CD4-positive, alpha-beta T cell treated with Interleukin-1 beta for 1 hour (primary cell): Measurements from ENCODE around the gene TTC39B.

Experiments
- DNase-seq, 2 donors: peaks; one replicate each; pipeline ENCODE4 v3.0.0-alpha.2; 2020 to 2022

TTC39B gene

GRCh38 chr9:15221746-15222145 lies 85.3 kb downstream of the TTC39B start:
- no peak for DNase-seq

DNA sequence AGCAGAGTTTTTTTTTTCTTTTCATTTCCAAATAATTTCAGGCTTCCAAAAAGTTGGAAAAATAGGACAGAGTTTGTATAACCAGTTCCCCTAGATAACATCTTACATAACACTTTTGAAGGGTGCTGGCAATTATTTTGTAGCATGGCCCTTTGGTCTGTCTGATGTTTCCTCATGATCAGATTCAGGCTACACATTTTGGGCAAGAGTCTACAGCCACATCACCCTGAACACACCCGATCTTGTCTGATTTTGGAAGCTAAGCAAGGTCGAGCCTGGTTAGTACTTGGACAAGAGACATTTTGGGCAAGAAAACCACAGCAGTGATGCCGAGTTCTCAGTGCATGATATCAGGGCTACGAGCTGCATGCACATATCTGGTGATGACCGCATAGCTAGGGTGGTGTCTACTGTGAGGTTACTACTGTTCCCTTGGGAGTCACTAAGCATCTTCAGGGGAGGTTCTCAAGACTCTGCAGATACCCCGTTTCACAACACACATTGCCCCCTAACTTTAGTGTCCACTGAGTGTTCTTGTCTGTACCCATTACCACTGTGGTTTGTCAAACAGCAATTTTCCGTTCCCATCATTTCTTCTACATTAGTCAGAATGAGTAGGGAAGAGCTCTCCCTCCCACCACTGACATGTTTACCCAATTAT lies 86.2 kb downstream of the TTC39B start:
- no peak for DNase-seq

GRCh38 chr9:15219546-15219945 lies 87.5 kb downstream of the TTC39B start:
- no peak for DNase-seq

GRCh38 chr9:15218994-15219393 lies 88.0 kb downstream of the TTC39B start:
- no peak for DNase-seq

DNA sequence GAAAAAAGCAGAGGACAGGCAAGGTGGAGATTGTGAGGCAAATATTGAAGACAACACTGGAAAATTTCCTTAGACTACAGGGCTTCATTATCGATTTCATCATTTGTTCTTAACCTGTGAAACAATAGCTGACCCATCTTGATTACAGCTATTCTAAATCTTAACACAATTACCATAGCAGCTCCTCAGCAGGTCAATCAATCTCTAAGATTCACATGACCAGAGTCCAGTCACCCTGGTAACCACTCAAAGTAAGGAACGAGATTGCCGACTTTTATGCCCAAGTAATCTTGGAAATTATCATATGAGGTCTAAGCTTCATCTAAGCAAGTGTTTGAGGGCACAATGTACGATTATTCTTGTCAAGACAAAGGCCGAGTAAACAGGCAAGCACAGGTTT lies 93.8 kb downstream of the TTC39B start:
- DNase-seq = no peak

- no peak for DNase-seq
Observed at GRCh38 chr9:15211815-15212495, 95.1 kb downstream of the TTC39B start.

DNA sequence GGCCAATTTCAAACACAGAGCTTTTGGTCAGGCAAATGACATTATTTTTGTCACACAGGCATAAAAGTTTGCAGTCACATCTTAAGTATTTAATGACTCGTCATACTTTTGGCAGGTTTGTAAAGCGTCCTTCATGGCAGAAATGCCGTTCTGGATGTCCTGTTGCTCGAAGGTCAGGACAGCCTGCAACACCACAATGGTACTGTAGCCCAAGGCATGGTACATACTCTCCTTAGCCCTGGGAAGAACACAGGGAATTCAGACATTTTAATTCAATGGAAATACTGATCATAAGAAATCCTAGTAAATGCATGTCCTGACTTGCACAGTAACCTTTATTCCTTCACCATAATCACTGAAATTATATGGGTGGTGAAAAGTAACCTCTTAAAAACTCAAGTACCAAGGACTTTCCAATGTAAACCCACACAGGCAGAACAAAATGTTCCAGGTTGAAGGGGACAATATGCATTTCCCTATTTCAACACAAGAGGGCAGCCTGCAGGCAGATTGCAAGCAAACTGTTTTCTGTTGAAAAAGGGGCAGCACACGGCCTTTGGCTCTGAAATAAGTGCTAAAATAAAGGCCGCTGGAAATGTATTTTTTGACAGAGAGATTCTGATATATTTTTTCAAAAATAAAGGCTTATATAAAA lies 95.7 kb downstream of the TTC39B start:
- DNase-seq = peak; percentile 45 to 72

DNA sequence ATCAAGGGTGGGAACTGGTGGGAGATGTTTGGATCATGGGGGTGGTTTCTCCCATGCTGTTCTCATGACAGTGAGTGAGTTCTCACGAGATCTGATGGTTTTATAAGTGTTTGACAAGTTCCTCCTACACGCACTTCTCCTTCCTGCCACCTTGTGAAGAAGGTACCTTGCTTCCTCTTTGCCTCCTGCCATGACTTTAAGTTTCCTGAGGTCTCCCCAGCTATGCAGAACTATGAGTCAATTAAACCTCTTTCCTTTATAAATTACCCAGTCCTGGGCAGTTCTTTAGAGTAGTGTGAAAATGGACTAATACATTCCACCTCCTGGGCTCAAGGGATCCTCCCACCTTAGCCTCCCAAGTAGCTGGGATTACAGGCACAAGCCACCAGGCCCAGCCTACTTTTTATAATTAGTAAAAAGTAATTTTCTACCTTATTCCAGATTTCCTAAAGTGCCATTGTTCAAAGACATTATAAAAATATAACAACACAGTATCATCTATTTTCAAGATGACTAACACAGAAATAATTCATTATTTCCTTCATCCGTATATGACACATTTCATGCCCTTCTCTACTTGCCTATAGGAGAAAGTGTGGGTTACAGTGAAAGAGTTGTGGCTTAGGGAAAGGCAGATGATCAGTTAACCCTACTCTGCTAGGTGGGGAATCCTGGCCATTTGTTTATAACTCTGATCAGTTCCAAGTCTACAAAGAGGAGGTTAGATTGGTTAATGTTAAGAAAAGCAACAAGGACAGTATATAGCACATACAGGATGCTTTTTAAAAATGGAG lies 99.9 kb downstream of the TTC39B start:
- no peak for DNase-seq

GRCh38 chr9:15205632-15206420 lies 101.2 kb downstream of the TTC39B start:
- no peak for DNase-seq

DNA sequence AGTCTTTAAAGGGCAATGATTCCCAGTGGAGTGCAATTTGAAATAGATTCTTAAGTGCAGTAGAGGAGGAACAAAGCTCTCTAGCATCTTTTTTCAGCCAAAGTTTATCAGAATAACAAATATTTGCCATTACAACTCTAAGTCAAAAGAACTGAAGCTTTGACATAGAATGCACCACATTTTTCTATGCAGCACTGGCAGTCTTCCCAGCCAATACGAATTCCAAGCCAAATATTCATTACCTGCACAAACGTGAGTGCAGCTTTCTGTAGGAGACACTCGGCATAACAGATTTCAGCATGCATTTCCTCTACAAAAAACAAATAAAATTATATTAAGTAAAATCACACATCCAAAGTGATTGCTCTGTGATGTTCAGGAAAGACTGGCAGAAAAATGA lies 103.4 kb downstream of the TTC39B start:
- DNase-seq = no peak

DNA sequence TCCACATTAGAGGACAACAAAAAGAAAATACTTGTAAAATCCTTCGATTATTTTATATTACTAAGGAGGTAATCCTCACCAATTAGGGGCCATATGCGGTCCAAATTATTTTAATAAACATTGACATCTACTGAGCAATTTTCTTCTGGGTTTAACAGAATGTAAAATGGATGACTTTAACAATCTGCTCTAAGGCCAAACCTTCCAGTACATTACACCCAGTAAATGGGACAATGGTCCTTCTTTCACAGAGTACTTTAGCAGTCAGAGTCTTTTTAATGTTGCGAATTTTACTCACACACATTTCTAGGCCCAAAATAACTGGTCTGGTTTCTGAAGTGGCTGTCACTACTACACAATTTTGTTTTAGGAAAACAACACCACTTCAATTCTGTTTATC lies 106.9 kb downstream of the TTC39B start:
- DNase-seq = no peak

DNA sequence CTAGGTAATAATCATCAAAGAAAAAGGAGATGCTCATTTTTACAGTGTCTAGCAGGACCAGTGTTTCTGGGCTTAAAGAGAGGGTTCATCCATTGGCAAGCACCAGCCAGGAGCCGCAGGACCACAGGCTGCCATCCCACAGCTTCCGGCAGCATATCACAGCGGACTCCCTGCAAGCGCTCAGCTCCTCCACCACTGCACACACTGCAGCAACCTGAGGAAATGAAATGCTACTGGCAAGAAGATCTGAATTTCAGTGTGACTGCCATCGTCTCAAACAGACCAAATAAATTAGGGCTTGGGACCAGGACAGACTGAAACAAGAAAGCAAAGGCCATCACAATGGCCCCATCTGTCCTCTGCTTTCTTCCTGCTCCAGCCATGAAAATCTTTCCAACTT lies 114.2 kb downstream of the TTC39B start:
- DNase-seq = no peak

- DNase-seq = no peak
Observed at GRCh38 chr9:15191378-15191777, 115.6 kb downstream of the TTC39B start.

GRCh38 chr9:15189481-15189880 lies 117.5 kb downstream of the TTC39B start:
- DNase-seq = no peak

- no peak for DNase-seq
Observed at GRCh38 chr9:15187589-15187988, 119.4 kb downstream of the TTC39B start.

- DNase-seq = no peak
Observed at GRCh38 chr9:15182730-15183129, 124.3 kb downstream of the TTC39B start.

DNA sequence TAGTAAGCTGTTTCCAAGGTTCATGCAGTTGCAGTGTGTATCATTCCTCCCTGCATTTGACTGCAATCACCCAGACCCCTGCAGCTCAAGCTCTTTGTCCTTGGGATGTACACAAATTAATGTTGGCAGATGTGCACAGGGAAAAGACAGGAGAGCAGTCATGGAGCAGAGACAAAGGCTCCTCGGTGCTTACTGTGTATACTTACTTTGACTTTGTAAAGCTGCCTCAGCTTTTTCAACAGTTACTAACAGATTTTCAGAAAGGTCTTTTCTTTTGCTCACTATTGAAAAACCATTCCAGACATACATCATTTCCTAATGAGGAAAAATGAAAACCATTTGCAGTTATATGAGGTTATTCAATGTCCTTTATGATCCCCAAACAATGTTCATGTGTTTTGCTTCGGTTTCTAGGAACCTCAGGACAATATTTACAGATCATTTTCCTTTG lies 124.9 kb downstream of the TTC39B start:
- DNase-seq = no peak

DNA sequence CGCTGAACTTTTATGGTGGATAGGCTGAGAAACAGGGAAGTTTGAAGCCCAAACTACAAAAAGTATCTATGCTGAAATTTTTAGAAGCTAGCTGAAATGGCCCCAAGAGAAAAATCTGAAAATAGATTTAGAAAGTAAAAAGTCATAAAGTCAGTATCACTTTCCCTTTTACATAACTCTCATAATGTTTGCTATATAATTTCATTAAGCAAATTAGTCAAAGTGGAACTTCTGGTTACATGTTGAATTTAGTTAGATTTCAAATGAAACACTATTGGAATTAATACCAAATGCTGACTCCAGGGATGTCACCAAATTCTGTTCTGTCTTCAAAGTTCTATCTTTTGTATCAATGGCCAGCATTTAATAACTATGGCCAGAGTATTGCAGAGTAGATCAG lies 126.9 kb downstream of the TTC39B start:
- DNase-seq = no peak

GRCh38 chr9:15178631-15179030 lies 128.4 kb downstream of the TTC39B start:
- DNase-seq = no peak

DNA sequence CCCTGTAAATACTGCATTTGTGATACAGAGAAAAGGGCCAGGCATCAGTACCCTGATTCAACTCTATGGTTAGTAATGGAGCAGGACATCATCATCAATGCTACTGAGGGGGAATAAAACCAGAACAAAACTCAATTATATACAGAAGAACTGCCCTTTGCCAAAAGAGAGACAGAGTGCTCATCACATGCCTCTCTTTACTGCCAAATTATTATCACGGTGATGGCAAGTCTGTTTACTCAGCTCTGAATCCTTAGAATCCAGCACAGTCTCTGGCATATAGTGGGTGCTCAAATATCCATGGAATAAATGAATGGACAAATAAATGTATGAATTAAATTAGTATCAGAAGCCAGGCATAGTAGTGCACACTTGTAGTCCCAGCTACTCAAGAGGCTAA lies 130.2 kb downstream of the TTC39B start:
- DNase-seq = no peak

DNA sequence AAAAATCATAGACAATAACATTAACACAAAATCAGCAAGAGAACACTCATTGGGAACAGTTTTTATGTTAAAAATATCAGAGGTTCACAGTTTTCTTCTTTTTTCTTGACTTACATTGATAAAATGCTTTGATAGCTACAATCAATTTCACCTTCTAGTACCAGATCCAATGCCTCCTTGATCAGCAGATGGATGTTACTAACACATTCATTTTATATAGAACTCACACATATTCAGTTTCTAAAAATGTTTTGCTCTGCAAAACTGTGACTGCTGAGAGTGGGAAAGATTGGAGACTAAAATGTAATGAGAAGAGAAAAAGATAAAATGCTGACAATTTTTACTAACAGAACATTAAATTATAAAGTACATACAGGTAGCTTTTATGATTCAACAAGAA lies 143.1 kb downstream of the TTC39B start:
- DNase-seq = no peak

DNA sequence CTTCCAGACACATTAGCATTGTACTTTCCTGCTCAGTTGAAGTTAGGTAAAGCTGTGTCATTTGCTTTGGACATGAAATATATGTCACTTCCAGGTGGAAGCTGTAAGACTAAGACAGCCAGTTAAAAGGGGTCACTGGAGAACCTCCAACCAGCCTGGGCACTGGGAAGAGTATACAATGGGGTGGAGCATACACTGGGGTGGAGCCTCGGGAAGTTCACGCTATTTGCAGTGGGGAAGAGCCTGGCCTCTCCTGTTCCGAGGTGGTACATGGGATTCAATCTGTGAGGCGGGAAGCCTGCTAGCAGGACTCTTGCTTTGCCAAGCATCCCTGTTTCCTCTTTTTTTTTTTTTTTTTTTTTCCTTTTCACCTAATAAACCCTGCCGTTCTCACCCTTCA lies 145.3 kb downstream of the TTC39B start:
- DNase-seq = no peak

DNA sequence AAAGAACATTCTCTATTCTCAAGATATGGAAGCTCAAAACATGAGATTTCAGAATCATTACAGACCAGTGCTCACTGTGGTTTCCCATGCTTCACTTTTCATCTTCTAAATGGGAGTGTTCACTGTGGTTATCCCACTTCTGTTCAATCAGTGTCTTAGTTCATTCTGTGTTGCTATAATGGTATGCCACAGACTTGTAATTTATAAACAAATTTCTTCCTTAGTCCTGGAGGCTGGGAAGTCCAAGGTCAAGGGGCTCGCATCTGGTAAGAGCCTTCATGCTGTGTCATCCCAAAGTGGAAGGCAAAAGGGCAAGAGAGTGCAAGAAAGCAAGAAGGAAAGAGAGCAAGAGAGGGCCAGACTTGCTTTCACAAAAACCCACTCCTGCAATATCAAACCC lies 146.3 kb downstream of the TTC39B start:
- DNase-seq = no peak
